K562 (cell line): ENCODE data around the gene ATF6B. TPM values are rescaled to one million over a fixed set of nuclear protein-coding genes. Genes with fewer than 3 reads are reported as not detected.

Source experiments
- ATAC-seq: fragments of 200-7000 bp; cut with Tn5 transposase; 3 replicates; pipeline ENCODE4 v1.9.1; 2020; ENCODE audit warnings: moderate library complexity
- BruUV-seq: library from RNA; stranded (reverse); fragments of 400-500 nt; replicated peaks from 2 replicates; lab custom pipeline; 2021; lab: Mats Ljungman, UMichigan
- CTCF ChIA-PET: fragments of 300-600 bp; formaldehyde crosslinking; extraction: SDS; loops from one replicate; lab custom pipeline; 2021; ENCODE audit warnings: low intra/inter-chr PET ratio; lab: Yijun Ruan, JAX
- POLR2A ChIA-PET: fragments of 300-600, 350-650 bp; sonication (Branson Sonifier 250); formaldehyde crosslinking; extraction: SDS; loops from one replicate; lab custom pipeline; 2021; ENCODE audit warnings: antibody characterized with exemption, inconsistent platforms; lab: Yijun Ruan, JAX
- DNase-seq, 4 experiments: peaks; one replicate each; pipeline versions ENCODE4 v3.0.0 to v3.0.0-alpha.2; 2011 to 2018; ENCODE audit warnings: low spot score in 3 of 4, mixed read lengths in 3 of 4; ENCODE audit errors: extremely low read depth in 1 of 4
- FAIRE-seq: peaks from 2 replicates; lab custom pipeline; 2011; peaks lifted over from hg19 to GRCh38; lab: Jason Lieb, UNC
- H2AFZ ChIP-seq: 2 replicates; pipeline ENCODE4 v1.6.0; 2011; ENCODE audit warnings: low read depth, low read length, control low read depth, inconsistent platforms
- H3K27ac ChIP-seq: fragments of 200-600 bp; 3 replicates; pipeline ENCODE4 v1.8.0; 2011; ENCODE audit warnings: low read depth, mild to moderate bottlenecking, control low read depth, inconsistent platforms, low read length, moderate library complexity, mixed read lengths; ENCODE audit errors: extremely low read depth
- H3K27me3 ChIP-seq, 2 experiments: fragments of 300-600 bp in 1 of 2; 2 replicates in 1 of 2; 3 replicates in 1 of 2; pipeline versions ENCODE4 v1.6.0 to v1.8.0; 2011; ENCODE audit warnings: inconsistent platforms in 2 of 2, low read length in 2 of 2, mild to moderate bottlenecking in 1 of 2, mixed read lengths in 1 of 2, moderate library complexity in 1 of 2; ENCODE audit not compliant: control insufficient read depth in 2 of 2, insufficient read depth in 2 of 2
- H3K36me3 ChIP-seq: fragments of 300-600 bp; 3 replicates; pipeline ENCODE4 v1.8.0; 2011; ENCODE audit warnings: mild to moderate bottlenecking, low read length, inconsistent platforms; ENCODE audit not compliant: control insufficient read depth, insufficient read depth
- H3K4me1 ChIP-seq, 2 experiments: fragments of 200-600 bp in 1 of 2; replicated peaks in 1 of 2; 2 replicates in 1 of 2; 3 replicates in 1 of 2; pipeline versions ENCODE4 v1.5.1 to v1.8.0; 2011; ENCODE audit warnings: inconsistent platforms in 2 of 2, low read length in 2 of 2, mild to moderate bottlenecking in 1 of 2, mixed read lengths in 1 of 2, moderate library complexity in 1 of 2; ENCODE audit not compliant: control insufficient read depth in 2 of 2, insufficient read depth in 2 of 2
- H3K4me2 ChIP-seq: 2 replicates; pipeline ENCODE4 v1.6.1; 2011; ENCODE audit warnings: low read length, control low read depth, inconsistent platforms, mixed read lengths; ENCODE audit not compliant: insufficient read depth
- H3K4me3 ChIP-seq: fragments of 200-600 bp; sonication (generic), shearing (Covaris generic); 2 replicates; pipeline ENCODE4 v1.5.1; 2016; ENCODE audit warnings: control low read depth, inconsistent platforms
- H3K79me2 ChIP-seq: fragments of 200-600 bp; 3 replicates; pipeline ENCODE4 v1.8.0; 2011; ENCODE audit warnings: low read length, inconsistent platforms; ENCODE audit not compliant: control insufficient read depth, insufficient read depth
- H3K9ac ChIP-seq, 2 experiments: 2 replicates each; pipeline versions ENCODE4 v1.6.0 to v1.6.1; 2011; ENCODE audit warnings: low read depth in 2 of 2, low read length in 2 of 2, control low read depth in 1 of 2, inconsistent platforms in 1 of 2, mild to moderate bottlenecking in 1 of 2, mixed read lengths in 1 of 2; ENCODE audit not compliant: insufficient read depth in 1 of 2
- H3K9me1 ChIP-seq: one replicate; pipeline ENCODE4 v1.6.0; 2011; ENCODE audit warnings: inconsistent platforms, mild to moderate bottlenecking, low read length, moderate library complexity; ENCODE audit not compliant: control insufficient read depth, insufficient read depth
- H3K9me3 ChIP-seq: replicated peaks from 2 replicates; pipeline ENCODE4 v1.5.1; 2011; ENCODE audit warnings: low read depth, low read length, inconsistent platforms; ENCODE audit not compliant: control insufficient read depth, insufficient read depth
- H4K20me1 ChIP-seq: replicated peaks from 2 replicates; pipeline ENCODE4 v1.6.1; 2011; ENCODE audit warnings: low read length, inconsistent platforms, mixed read lengths; ENCODE audit not compliant: control insufficient read depth, insufficient read depth
- E2F5 ChIP-seq: sonication (generic); formaldehyde crosslinking; IDR thresholded peaks from 2 replicates; pipeline ENCODE4 v1.8.0; 2022; ENCODE audit warnings: mild to moderate bottlenecking, missing genetic modification reagents
- FOXK1 ChIP-seq: sonication (generic); formaldehyde crosslinking; IDR thresholded peaks from 2 replicates; pipeline ENCODE4 v1.8.0; 2022; ENCODE audit warnings: missing genetic modification reagents, mild to moderate bottlenecking, borderline replicate concordance
- ZBTB7A ChIP-seq: IDR thresholded peaks from 2 replicates; pipeline ENCODE4 v1.6.1; 2011; ENCODE audit warnings: low read depth, mild to moderate bottlenecking, low read length, moderate library complexity, borderline replicate concordance; ENCODE audit not compliant: control insufficient read depth
- ZC3H8 ChIP-seq: fragments of 450-650 bp; IDR thresholded peaks from 2 replicates; pipeline ENCODE4 v1.6.1; 2017
- ZNF699 ChIP-seq: fragments of 250-450 bp; sonication (Bioruptor Pico); IDR thresholded peaks from 2 replicates; pipeline ENCODE4 v1.8.0; 2021; ENCODE audit warnings: mild to moderate bottlenecking, moderate library complexity; ENCODE audit not compliant: insufficient replicate concordance
- WGBS: fragments of 100-300 bp; shearing (Covaris generic); methylation state at CpG from one replicate; pipeline ENCODE4 v1.1.6; 2016; ENCODE audit warnings: low coverage, mixed read lengths; ENCODE audit not compliant: insufficient coverage; ENCODE audit errors: missing lambda C conversion rate; 5-methylcytosine and 5-hydroxymethylcytosine counted together
- in situ Hi-C: fragments of 300-500 bp; cut with MboI; formaldehyde crosslinking; loops from 4 replicates; pipeline ENCODE4 v1.15.0; 2018; ENCODE audit warnings: inconsistent platforms, mixed read lengths
- intact Hi-C: fragments of 100-400 bp; cut with micrococcal nuclease; formaldehyde crosslinking; loops from 2 replicates; pipeline ENCODE4 v1.14.2; 2022
- polyA plus RNA-seq, 8 experiments: library from polyadenylated mRNA; depleted of rRNA in 4 of 8; stranded (reverse) in 5 of 8; unstranded in 3 of 8; fragments of >200 nt; fragmentation: Nextera tagmentation in 2 of 8; fragmentation: Illumina TruSeq in 1 of 8; extraction: Ambion mirVana in 2 of 8; extraction: Trizol in 1 of 8; gene quantifications; 2 replicates each; pipeline versions ENCODE4 v1.2.1 to v1.2.3, GENCODE V29; 2011 to 2014; ENCODE audit warnings: inconsistent platforms in 1 of 8, missing spikeins in 1 of 8
- total RNA-seq, 7 experiments: library from RNA; depleted of rRNA in 6 of 7; stranded (reverse); fragments of >200 nt in 6 of 7; fragmentation: Illumina TruSeq in 2 of 7; extraction: Trizol in 2 of 7; gene quantifications; 2 replicates each; pipeline versions ENCODE4 v1.2.1 to v1.2.3, GENCODE V29; 2011 to 2021; ENCODE audit warnings: low replicate concordance in 1 of 7

The ATF6B gene
- total and polyA plus RNA-seq, 9 of the 15 experiments (the other 6 are each of a cell fraction or from before 2014, with no cell fraction given): 20.7 to 131 (median 31.7) TPM

- in situ Hi-C loops: no loop called here
- intact Hi-C loops: no loop called here
- POLR2A ChIA-PET: interaction anchor here (0.6 to 2.0 kb wide), 6 partner anchors 10 to 1586 kb away, joined by 3 to 11 read pairs (median 3); no protein-coding TSS in a partner anchor
- WGBS: 83% methylated on average over 34 of the region's 39 CpGs
- H3K27me3 ChIP-seq: no peaks in the 10 kb centered on the region
- H3K4me2 ChIP-seq: no peak overlapping the region
- H3K27ac ChIP-seq: no peak overlapping the region
- no peak overlapping the region for H2AFZ ChIP-seq
- H3K9me3 ChIP-seq: no peaks in the 10 kb centered on the region
- CTCF ChIA-PET: no interaction called here
- peak; percentile 55 for FAIRE-seq
- peaks cover 23 to 39% of the 10 kb centered on the region in 2 experiments for H3K4me1 ChIP-seq
- H4K20me1 ChIP-seq: no peaks in the 10 kb centered on the region
- TF ChIP-seq ZBTB7A: peak; percentile 68; the same call in 1 of the 2 replicates
- TF ChIP-seq FOXK1 (CRISPR knock-in tag): 0 out of 2 replicates have a peak, but pooled peaks have one; percentile 28
- TF ChIP-seq ZC3H8: no peak
- no peak for TF ChIP-seq ZNF699 (CRISPR knock-in tag)
- no peak for TF ChIP-seq E2F5 (CRISPR knock-in tag)
- BruUV-seq: no TSS peak
- H3K9ac ChIP-seq: no peak overlapping the region
- DNase-seq: peak in 3 of 4 experiments; percentile 47 to 61 (median 53)
- H3K9me1 ChIP-seq: no peaks in the 10 kb centered on the region
- H3K4me3 ChIP-seq: no peak overlapping the region
- H3K36me3 ChIP-seq: no peaks in the 10 kb centered on the region
- H3K79me2 ChIP-seq: peaks cover 14% of the 10 kb centered on the region; the same call in 2 of the 3 replicates
- ATAC-seq: peak; percentile 21; the same call in 2 of the 3 replicates
Measured at GRCh38 chr6:32148289-32149091, 20.4 kb upstream of the ATF6B start.
